Stimulated activated naive CD4-positive, alpha-beta T cell treated with Interleukin-2 at 50 U/mL for 16 hours (primary cell): ENCODE results near the gene SLC27A6.

Source experiments
- DNase-seq: peaks from one replicate; lab custom pipeline; 2025; lab: John Stamatoyannopoulos, UW

The SLC27A6 gene

GRCh38 chr5:129065721-129066120 lies 100.4 kb downstream of the SLC27A6 start:
- DNase-seq: no peak

- DNase-seq: no peak
Measured at GRCh38 chr5:129067745-129068144, 102.5 kb downstream of the SLC27A6 start.

GRCh38 chr5:129069292-129069691 lies 104.0 kb downstream of the SLC27A6 start:
- DNase-seq: no peak

GRCh38 chr5:129073111-129073510 lies 107.8 kb downstream of the SLC27A6 start:
- no peak for DNase-seq

GRCh38 chr5:129074903-129075302 lies 109.6 kb downstream of the SLC27A6 start:
- no peak for DNase-seq

GRCh38 chr5:129077433-129078075 lies 112.3 kb downstream of the SLC27A6 start:
- DNase-seq: no peak

- no peak for DNase-seq
Measured at GRCh38 chr5:129078247-129078646, 113.0 kb downstream of the SLC27A6 start.

- DNase-seq: no peak
Measured at GRCh38 chr5:129078660-129079059, 113.4 kb downstream of the SLC27A6 start.

GRCh38 chr5:129079496-129079895 lies 114.2 kb downstream of the SLC27A6 start:
- no peak for DNase-seq

GRCh38 chr5:129080766-129081165 lies 115.5 kb downstream of the SLC27A6 start:
- no peak for DNase-seq

- DNase-seq: no peak
Measured at GRCh38 chr5:129082225-129083136, 117.2 kb downstream of the SLC27A6 start.
